NCI-H146 (cell line): ENCODE results near the gene SPATA32.

ENCODE experiments used
- DNase-seq: peaks from one replicate; lab custom pipeline; 2025; lab: John Stamatoyannopoulos, UW

Gene SPATA32

DNA sequence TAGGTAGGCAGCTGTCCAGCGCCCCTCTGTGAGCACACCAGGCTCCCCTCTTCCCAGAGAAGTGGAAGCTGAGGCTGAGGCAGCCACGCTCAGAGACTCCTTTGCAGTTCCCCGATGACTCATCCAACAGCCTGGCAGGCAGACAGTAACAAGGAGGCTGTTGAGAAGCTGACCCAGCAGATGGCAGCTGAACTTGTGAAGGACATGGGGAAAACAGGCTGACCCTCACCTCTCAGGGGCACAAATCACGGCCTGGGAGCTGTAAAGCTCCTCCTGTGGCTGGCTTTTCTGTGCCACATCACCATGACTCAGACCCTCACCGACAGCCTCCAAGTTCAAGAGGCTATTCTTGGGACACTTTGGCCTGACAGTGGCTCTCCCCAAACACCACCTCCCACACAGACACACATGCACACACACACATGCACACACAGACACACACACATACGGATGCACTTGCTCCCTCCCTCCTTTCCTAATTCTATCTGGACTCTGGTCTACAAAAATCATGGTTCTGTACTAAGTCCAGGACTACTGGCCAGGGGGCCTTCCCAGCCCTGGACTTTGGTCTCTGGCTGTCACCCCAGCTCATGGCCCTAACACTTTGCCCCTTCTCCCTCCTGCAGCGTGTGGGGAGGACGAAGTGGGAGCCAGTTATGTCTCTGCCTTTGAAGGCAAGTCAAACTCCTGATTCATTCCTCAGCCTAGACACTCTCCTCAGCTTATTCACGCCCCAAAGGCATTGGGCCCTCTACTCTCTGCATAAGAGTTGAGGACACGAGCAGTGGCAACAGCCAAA, 31.7 kb upstream of the SPATA32 start:
- no peak for DNase-seq

- no peak for DNase-seq
Measured at GRCh38 chr17:45292696-45293412, 31.0 kb upstream of the SPATA32 start.

GRCh38 chr17:45291171-45291805, 29.4 kb upstream of the SPATA32 start:
- no peak for DNase-seq

GRCh38 chr17:45290269-45290765, 28.4 kb upstream of the SPATA32 start:
- no peak for DNase-seq

DNA sequence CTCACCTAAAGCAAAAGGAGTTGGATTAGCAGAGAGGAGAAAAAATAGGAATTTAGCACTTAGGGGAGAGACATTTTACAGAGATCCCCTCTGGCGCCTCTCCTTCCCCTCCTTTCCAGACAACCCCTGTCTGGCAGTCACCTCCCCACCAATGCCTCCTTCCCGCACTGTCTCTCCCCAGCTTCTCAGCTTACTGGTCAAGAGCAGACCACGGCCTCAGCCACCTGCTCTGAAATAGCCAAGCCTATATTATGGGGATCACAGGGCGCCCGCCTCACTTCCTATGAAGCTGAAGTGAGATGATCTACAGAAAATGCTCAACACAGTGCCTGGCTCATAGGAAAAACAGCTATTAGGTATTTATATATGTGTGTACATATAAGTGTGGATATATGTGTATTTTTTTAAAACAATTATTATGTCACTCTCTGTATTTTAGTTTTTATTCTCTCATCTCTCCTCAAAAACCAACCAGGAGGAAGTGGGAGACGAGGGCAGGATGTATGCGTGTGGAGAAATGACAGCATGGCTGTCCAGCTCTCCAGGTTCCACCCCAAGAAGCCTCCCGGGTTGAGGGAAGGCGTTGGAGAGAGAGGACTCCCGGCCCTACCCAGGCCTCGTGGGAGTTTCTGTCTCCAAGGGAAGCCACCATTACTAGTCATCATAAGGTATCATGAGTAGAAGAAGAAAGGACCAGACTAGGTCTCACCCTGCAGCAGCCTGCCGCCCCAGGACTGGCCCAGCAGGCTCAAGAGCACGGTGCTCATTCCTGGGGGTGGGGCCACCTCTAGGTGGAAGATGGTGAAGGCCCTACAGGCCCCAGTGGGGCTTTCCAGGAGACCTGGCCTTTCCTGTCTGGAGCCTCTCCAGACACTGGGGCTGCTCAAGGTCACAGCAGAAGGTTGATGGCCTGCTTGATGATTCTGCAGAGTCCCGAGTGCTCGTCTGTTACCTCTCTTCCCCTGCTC, 27.7 kb upstream of the SPATA32 start:
- DNase-seq = no peak

- DNase-seq = no peak
Measured at GRCh38 chr17:45288825-45289224, 26.9 kb upstream of the SPATA32 start.

GRCh38 chr17:45287526-45288500, 25.9 kb upstream of the SPATA32 start:
- DNase-seq = no peak

DNA sequence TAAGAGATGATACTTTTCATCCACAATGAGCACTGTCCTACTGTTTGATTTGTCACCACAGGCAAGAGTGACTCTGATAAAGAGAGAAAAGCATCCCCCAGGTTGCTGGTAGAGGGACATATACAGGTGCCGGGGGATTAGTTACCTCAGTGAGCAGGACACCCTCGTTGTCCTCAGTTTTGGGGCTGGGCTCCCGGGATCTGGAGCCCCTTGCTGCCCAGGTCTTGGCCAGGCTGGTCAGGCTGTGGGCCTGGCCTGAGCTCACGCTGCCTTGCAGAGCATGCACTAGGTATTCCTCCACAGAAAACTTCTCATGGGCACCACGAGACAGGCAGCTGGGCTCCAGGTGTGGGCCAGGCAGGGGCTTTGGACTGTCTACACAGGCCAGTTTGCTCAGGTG, 24.4 kb upstream of the SPATA32 start:
- no peak for DNase-seq

- DNase-seq = no peak
Measured at GRCh38 chr17:45284176-45285140, 22.6 kb upstream of the SPATA32 start.

- DNase-seq = no peak
Measured at GRCh38 chr17:45283711-45284110, 21.8 kb upstream of the SPATA32 start.

GRCh38 chr17:45282683-45283644, 21.1 kb upstream of the SPATA32 start:
- DNase-seq = no peak

DNA sequence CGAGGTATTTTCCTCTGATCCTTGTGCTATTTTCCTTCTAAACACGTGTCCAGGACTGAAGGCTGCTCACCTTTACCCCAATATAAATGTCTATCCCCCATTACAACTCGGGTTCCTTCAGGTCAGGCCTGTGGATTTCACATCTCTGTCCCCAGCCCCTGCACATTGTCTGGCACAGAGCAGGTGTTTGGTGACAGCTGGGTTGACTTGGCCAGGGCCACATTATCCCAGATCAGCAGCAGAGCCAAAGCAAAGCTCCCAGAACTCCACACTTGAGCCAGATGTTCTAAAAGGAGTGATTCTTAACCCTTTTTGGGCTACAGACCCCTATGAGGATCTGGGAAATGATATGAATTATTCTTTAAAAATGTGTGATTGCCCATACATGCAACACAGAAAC, 18.0 kb upstream of the SPATA32 start:
- no peak for DNase-seq

- DNase-seq = no peak
Measured at GRCh38 chr17:45277992-45278391, 16.1 kb upstream of the SPATA32 start.

- peak; percentile 88 for DNase-seq
Measured at GRCh38 chr17:45277216-45277849, 15.4 kb upstream of the SPATA32 start.

GRCh38 chr17:45276031-45276430, 14.1 kb upstream of the SPATA32 start:
- no peak for DNase-seq

DNA sequence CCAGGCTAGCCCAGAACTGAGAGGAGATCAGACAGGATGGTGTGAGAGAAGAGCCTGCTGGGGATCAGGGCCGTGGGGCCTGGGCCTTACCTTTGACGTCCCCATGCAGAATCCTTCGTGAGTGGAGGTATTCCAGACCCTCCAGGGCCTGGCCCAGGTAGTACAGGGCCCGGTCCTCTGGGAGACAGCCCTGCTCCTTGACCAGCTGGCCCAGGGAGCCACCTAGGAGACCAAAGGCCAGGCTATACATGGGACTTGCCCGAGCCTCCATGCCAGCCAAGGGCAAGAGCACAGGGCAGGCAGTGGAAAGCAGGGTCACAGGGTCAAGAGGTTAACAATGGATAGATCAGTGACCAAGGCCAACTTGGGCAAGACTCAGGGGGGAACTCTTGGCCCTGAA, 12.1 kb upstream of the SPATA32 start:
- DNase-seq = no peak

DNA sequence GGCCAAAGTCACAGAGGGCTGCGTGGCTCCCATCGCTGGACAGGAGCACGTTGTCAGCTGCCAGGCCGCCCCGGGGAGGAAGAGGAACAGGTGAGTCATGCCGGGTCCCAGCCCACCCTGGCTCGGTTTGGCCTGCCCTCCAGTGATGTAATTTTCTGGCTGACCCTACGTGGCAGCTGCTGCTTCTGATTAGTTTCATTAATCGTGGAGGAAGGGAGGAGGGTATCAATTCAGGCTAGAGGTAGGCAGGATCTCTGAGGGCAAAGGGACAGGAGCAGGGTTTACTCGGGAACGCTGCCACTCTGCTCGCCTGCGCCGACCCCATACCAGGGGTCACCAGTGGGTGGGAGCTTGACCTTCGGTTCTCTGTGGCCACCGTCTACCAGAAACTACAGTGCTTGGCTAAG, 11.7 kb upstream of the SPATA32 start:
- DNase-seq = no peak

GRCh38 chr17:45271603-45272002, 9.7 kb upstream of the SPATA32 start:
- no peak for DNase-seq
